ENCODE results near the gene HOXA13.

DNA sequence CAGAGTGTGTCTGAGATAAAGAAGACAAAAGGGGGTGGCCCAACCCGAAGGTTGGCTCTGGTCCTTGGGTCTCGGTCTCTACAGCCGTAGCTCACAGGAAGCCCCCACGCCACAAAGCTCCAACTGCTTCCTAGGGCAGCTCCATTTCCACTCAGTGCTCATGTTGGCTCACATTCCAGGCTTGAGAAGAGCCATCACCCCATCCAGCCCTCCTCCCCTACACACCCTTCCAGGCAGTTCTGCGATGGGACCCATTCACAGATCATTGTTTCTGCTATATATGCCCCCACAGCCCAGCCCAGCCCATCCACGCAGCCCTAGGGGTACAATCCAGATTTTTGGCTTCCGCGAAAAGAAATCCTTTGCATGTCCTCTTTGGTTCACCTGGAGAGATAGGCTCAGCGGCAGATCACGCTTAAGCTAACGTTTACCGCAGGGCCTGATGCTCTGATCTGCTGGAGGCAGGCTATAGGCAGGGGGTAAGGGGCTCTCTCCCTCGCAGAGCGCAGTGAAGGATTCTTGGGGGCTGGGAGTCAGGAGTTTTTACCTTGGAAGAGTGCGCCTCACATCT is 8.6 kb downstream of the HOXA13 start:
- TF ChIP-seq FOXJ3 (CRISPR knock-in tag; IDR thresholded peaks at IDR 0.05) (no peak), POLR2AphosphoS5 (IDR thresholded peaks at IDR 0.05; ENCODE audit: low read depth, low read length) (no peak)

All from SK-N-SH (cell line).